Suppressor macrophage treated with lipopolysaccharide for 4 hours (primary cell): ENCODE results near the gene FARP1.

Experiments
- DNase-seq: peaks from one replicate; pipeline ENCODE4 v3.0.0-alpha.2; 2020

Gene FARP1

GRCh38 chr13:98490195-98490836 is 347.4 kb downstream of the FARP1 start:
- DNase-seq, result no peak

- DNase-seq, result no peak
Measured at GRCh38 chr13:98490866-98491265, 348.0 kb downstream of the FARP1 start.

- DNase-seq, result no peak
Measured at GRCh38 chr13:98492335-98493041, 349.6 kb downstream of the FARP1 start.

GRCh38 chr13:98493042-98493712 is 350.3 kb downstream of the FARP1 start:
- DNase-seq, result no peak

- DNase-seq, result no peak
Measured at GRCh38 chr13:98494769-98495168, 351.9 kb downstream of the FARP1 start.

- DNase-seq, result no peak
Measured at GRCh38 chr13:98495627-98496478, 353.0 kb downstream of the FARP1 start.

GRCh38 chr13:98496479-98496791 is 353.5 kb downstream of the FARP1 start:
- no peak for DNase-seq

- no peak for DNase-seq
Measured at GRCh38 chr13:98496966-98497365, 354.1 kb downstream of the FARP1 start.

DNA sequence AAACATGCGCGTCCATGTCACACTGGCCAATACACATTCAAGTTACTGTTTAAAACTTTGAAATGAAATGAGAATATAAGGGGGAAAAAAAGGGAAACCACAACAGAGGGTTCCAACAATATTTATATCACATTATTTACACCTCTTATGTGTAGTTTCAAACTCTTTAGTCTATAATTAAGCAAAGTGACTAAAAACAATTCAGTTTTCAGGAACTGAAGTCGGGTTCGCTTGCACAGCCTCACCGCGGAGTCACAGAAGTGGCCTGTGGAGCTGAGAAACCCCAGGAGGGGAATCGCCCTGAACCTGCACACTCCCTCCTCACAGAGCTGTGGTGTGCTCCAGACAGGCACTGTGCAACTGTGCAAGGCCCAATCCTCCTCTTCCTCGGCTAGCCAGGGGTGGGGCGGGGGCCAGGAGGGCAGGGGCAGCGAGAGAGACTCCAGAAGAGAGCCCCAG is 358.1 kb downstream of the FARP1 start:
- DNase-seq, result no peak

- no peak for DNase-seq
Measured at GRCh38 chr13:98503175-98504028, 360.5 kb downstream of the FARP1 start.

DNA sequence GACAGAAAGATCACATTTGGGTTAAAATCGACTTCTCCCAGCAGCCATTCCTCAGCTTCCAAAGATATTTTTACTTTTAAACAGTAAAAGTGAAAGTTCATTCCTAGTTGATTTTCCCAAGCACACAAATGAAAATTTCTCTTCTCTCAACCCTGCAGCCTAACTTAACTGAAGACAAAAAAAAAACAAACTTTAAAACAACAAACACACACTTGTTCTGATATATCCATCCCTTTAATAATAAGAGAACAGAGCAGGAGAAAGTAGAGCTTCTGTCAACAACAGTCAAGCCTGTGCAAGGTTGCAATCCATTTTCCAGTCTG is 361.1 kb downstream of the FARP1 start:
- no peak for DNase-seq

- no peak for DNase-seq
Measured at GRCh38 chr13:98504371-98504963, 361.6 kb downstream of the FARP1 start.
